NOMO-1 (cell line): ENCODE measurements around the gene MRPS34.
A peak's percentile ranks its signal among the peaks of the same experiment; 100 is the strongest.

Experiments
- DNase-seq, 2 experiments: peaks; one replicate each; lab custom pipeline; 2025; ENCODE audit not compliant: unreplicated experiment in 2 of 2; lab: John Stamatoyannopoulos, UW

Gene MRPS34

GRCh38 chr16:1782408-1783264 lies 9.7 kb upstream of the MRPS34 start, which contains the start of the genes NUBP2 and SPSB3:
Gene NUBP2, plus strand, starts transcription at chr16:1782960. Its CDS starts 61 bp downstream, at chr16:1783021.
Gene SPSB3, minus strand, starts transcription at chr16:1782571. Its CDS starts 1,088 bp downstream, at chr16:1781483.
- DNase-seq = peak; percentile 100

DNA sequence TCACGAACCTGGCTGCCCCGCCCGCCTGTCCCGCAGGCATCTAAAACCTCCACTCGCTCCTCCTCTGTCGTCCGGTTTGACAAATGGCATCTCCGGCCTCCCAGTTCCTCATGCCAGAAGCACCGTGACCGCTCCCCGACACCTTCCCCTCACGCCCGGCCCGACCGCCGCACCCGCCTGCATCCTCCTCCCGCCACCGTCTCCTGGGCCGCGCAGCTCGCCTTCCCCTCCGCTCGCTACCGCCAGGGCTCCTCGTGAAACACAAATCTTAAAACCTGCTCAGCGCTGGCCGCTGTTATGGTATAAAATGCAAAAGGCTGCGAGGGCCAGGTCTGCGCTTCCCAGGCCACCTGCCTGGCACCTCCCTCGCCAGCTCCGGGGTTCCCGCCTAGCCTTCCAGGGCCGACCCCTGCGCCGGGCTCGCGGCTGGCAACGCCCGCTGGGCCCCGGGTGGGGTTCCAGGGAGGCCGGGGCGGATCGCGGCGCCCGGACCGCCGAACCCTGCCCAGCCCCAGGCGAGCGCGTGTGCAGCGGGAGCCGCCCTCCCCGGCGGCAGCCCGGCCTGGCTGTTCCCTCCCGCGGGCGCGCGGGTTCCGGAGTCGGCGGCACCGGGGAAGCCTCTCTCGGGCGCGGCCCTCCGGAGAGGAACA lies 8.9 kb upstream of the MRPS34 start:
- peak; percentile 37 to 41 for DNase-seq

- no peak for DNase-seq
These were observed 8.3 kb upstream of the MRPS34 start for GRCh38 chr16:1781254-1781653.

- no peak for DNase-seq
These were observed 7.7 kb upstream of the MRPS34 start for GRCh38 chr16:1780677-1781072.

DNA sequence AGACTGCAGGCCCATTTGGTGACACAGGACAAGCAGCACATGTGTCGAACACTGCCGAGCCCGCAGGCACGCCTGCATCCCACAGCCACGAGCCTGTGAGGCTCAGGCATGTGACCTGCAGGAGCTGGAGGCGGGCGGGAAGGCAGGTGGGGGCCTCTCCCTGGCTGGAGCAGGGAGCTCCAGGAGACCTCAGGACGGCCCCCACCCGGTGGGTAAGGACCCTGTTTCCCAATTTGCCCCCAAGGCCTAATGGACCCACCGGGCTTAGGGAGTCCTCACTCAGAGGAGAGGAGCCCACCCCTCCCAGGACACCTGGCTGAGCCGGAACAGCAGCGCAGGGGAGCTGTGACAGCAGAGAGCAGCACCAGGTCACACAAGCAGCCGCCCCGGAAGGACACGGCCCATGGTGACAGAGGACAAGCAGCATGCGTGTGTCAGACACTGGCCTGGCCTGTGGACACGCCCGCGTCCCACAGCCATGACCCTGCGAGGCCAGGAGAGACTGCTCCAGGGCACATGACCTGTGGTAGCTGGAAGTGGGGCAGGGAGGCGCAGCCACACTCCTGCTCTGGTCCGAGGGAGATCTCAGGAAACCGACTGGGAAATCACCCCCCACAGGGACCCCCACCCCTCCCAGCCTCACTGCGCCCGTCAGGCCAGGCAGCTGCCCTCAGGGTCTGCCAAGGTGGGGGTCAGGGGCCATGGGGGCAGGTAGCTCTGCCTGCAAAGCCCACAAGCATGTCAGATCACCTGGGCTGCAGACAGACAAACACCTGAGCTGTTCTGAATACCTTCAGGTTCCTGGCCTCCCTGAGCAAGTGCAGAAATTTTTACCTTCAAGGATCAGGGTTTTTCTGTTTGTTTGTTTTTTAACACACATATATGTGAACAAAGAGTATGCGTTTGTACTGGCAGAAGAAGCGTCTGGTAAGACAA lies 7.1 kb upstream of the MRPS34 start:
- no peak for DNase-seq

DNA sequence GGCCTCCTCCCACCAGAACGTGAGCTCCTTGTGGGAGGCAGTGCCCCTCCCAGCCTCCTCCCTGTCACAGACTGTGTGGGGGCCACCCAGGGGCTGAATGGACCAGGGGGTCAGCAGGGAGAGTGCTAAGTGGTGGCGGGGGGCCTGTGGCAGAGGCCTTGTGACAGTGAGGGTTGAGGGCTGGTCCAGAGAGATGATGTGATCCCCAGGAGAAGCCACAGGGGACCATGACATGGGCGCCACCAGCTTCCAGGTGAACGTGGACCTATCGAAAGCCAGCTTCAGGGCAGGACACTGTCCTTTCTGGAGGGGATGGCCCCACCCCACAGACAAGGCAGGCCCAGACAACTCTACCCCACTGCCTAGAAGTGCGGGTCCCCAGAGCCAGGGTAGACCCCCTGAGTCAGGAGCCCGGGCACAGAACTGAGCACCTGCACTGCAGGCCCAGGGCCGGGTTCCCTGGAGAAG lies 6.3 kb upstream of the MRPS34 start:
- no peak for DNase-seq

DNA sequence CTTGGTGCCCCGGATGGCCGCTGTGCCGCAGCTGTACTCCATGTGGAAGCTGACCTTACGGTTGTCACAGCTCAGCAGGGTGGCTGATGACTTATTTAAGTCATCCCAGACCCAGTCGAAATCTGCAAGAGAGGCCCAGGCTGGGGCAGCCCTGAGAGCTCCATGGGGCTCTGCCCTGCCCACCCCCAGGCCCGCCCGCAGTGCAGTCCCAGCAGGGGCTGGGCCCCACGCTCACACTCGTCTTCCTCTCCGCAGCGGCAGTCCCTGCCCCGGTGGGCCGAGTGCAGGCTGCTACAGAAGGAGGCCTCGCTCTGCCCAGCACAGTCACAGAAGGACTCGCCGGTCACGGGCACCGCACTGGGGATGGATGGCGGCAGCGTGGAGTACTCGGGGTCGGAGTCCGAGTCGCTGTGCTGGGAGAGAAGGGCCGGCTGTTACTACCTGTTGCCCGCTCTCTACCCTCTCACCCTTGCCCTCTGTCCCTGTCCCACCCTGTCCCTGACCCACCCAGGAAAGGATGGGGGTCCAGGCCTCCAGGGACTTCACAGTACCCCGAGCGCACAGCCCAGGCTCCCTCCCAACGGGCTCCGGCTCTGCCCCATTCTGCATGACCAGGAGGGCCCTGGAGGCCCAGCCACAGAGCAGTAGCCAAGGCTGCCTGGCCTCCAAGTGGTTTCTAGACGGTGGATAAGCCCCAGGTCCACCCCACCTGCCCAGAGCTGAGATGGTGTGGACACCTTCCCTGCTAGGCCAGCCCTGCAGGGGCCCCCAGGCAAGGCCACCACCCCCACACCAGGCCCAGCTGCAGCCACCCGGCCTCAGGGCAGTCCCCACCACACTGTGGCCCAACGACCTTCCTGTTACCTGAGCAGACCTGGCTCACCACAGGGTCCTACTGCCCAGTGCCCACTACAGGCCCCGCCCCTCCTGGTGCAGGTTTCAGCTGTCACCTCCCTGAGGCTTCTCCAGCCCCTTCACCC lies 5.6 kb upstream of the MRPS34 start:
- no peak for DNase-seq

GRCh38 chr16:1777375-1778199 lies 4.7 kb upstream of the MRPS34 start:
- no peak for DNase-seq

DNA sequence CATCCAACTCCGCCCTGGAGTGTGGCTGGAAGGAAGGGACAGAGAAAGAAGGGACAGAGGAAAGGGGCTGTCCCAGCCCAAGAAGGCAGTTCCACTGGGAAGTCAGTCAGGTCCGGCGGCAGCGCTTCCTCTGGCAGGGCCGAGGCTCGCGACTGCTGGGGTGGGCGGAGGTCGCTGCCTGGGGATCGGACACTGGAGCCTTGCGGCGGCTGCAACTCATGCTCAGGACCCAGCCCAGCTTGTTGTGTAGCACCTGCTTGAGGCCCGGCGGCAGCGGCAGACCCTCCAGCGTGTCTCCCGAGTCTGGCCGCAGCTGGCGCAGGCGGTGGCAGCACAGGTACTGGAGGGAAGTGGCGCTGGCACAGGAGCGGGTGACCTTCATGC lies 4.0 kb upstream of the MRPS34 start:
- DNase-seq = no peak

- no peak for DNase-seq
These were observed 3.7 kb upstream of the MRPS34 start for GRCh38 chr16:1776672-1776955.

DNA sequence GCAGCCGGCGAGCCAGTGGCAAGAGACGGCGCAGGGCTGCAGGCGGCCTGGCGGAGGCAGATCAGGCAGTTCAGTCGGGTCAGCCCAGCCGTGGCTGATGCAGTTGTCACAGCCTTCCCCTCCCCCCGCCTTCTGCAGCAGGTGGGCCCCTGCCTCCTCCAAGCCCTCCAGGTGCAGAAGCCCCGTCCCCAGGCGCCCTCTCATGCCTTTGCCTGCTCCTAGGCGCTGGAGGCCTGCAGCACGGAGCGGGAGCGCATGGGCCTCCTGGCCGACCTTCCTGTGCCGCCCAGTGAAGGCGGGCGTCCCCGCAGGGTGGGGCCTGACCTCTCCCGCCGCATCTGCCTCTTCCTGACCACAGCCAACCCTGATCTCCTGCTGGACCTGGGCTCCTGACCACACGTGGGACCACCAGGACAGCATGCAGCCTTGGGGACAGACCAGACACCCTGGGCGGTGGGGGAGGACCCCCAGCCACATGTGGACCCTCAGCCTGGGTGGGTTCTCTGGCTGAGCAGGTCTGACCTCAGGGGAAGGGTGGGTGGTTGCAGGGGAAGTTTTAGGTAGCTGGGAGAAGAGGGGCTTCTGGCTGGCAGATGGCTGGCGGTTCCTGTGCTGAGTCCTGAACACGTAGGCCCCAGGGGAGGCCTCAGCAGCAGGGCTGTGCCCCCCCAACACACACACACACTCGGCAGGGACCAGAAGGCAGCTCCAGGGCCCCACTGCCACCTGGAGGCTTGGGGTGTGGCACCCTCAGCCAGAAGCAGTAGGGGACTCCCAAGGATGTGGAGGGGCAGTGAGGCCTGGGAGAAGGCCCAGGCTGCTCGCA lies 3.1 kb upstream of the MRPS34 start:
- DNase-seq = no peak

DNA sequence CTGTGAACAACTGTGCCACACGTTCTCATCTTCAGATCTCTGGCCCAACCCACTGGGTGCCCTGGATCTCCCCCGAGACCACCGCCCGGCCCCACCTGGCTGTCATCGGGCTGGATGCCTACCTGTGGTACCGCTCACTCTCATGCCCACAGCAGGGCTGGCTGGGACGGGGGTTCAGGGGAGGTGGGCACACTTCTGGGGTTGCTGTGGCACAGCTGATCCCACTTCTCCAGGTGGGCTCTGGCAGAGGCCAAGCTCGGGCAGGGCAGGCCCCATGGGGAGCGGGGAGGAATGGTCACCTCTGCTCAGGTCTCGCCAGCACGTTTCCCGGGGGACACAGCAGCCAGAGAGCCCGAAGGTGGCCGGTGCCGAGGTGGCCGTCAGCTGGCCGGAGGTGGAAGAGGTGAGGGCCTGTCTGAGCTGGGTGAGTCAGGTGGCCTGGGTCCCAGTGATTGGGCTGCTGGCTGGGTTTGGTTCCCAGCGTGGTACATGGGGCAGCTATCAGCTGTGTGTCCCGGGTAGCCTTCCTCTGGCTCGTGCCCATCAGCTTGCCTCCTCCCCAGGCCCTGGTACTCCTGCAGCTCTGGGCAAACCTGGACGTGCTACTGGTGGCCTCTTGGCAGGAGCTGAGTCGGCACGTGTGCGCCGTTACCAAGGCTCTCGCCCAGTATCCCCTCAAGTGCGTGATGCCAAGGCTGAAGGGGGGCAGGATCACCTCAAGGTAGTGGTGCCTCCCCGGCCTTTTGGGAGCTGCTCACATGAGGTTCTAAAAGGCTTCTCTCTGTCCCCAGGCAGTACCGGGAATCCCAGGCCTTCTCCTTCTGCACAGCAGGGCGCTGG lies 2.3 kb upstream of the MRPS34 start:
- no peak for DNase-seq

- no peak for DNase-seq
These were observed 1.5 kb upstream of the MRPS34 start for GRCh38 chr16:1774448-1774780.

GRCh38 chr16:1773703-1774447 lies 941 bp upstream of the MRPS34 start:
- peak; percentile 54 to 65 for DNase-seq

DNA sequence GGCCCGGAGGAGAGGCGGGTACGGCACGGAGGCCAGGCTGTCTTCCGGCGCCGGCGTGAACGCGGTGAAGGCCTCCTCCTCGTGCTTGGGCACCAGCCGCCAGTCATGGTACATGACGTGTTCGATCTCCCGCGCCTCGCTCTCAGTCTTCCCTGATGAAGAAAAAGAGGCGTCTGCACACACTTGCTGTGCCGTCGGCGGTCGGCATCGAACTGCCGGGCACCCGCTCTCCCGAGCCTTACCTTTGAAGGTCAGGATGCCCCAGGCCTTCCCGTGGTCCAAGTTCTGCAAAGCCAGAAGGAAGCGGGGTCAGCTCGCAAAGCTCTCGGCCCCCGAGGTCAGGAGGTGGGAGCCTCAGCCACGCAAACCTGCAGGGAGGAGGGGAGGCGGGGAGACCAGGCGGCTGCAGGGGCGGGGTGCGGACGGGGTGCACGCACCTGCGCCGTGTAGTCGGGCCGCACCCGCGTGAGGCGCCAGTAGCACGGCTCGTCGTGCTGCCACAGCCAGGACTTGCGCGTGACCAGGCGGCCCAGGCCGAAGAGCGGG lies 499 bp downstream of the MRPS34 start, which contains the start of gene EME2:
Gene EME2 (plus strand): TSS at position 449 of the 546 bp plus-strand sequence. CDS start 418 bp downstream, outside the sequence.
- DNase-seq = peak in 1 of 2 experiments; percentile 31

DNA sequence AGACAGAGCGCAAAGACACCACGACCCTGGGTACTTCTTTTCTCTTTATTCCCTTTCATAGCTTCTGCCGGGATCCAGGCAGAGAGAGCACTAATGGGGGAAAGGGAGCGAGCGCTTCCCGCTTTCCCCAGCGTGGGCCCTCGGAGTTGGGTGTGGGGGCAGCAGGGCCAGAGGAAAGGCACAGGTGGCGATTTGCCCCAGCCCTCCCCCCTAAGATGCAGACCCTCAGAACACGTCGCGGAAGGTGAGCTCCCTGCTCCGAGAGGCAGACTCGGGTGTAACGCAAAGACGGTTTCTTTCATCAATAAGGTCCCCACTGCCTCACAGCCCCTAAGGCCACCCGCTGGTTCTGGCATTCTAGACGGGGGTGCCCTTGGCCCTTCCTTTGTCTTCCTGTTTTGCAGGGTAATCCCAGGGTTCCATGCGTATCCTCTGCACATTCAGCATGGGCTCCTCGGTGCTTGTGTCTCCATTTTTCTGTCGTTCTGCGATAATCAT lies 1.0 kb downstream of the MRPS34 start:
- no peak for DNase-seq
